ENCODE data around the gene PARK7.
"Not testable (repeated sequence)": the region's sequence is repeated elsewhere in the genome, so short reads cannot be mapped to it uniquely, and the experiment has no call there.

The PARK7 gene

GRCh38 chr1:7961216-7962013 is at the start of gene PARK7:
Gene PARK7 (plus strand): TSS chr1:7961711. CDS start chr1:7962786, 1,075 bp downstream.
- peak; percentile 94 for DNase-seq

- no peak for DNase-seq
Observed at GRCh38 chr1:7912145-7912544, 49.4 kb upstream of the PARK7 start.

GRCh38 chr1:7912743-7913557 is 48.6 kb upstream of the PARK7 start:
- DNase-seq, result no peak

- DNase-seq, result no peak
Observed at GRCh38 chr1:7915826-7916500, 45.5 kb upstream of the PARK7 start.

- no peak for DNase-seq
Observed at GRCh38 chr1:7916501-7916830, 45.0 kb upstream of the PARK7 start.

GRCh38 chr1:7917971-7918370 is 43.5 kb upstream of the PARK7 start:
- not testable (repeated sequence) for DNase-seq

- no peak for DNase-seq
Observed at GRCh38 chr1:7919880-7920279, 41.6 kb upstream of the PARK7 start.

GRCh38 chr1:7921796-7922195 is 39.7 kb upstream of the PARK7 start:
- DNase-seq, result no peak

GRCh38 chr1:7922301-7922700 is 39.2 kb upstream of the PARK7 start:
- no peak for DNase-seq

GRCh38 chr1:7927061-7927460 is 34.5 kb upstream of the PARK7 start:
- DNase-seq, result not testable (repeated sequence)

GRCh38 chr1:7928247-7928646 is 33.3 kb upstream of the PARK7 start:
- no peak for DNase-seq

GRCh38 chr1:7929637-7930036 is 31.9 kb upstream of the PARK7 start:
- no peak for DNase-seq

GRCh38 chr1:7930645-7931445 is 30.7 kb upstream of the PARK7 start:
- DNase-seq, result no peak

- DNase-seq, result no peak
Observed at GRCh38 chr1:7931446-7931812, 30.1 kb upstream of the PARK7 start.

- no peak for DNase-seq
Observed at GRCh38 chr1:7932524-7933138, 28.9 kb upstream of the PARK7 start.

GRCh38 chr1:7938070-7938469 is 23.4 kb upstream of the PARK7 start:
- no peak for DNase-seq

GRCh38 chr1:7940034-7940433 is 21.5 kb upstream of the PARK7 start:
- DNase-seq, result no peak

GRCh38 chr1:7940745-7941436 is 20.6 kb upstream of the PARK7 start, which contains the start of gene TNFRSF9:
Gene TNFRSF9 (minus strand): TSS chr1:7940839. CDS start chr1:7939994, 845 bp downstream.
- DNase-seq, result no peak

GRCh38 chr1:7941437-7941793 is 20.1 kb upstream of the PARK7 start:
- no peak for DNase-seq

GRCh38 chr1:7942214-7942921 is 19.1 kb upstream of the PARK7 start:
- DNase-seq, result no peak

- DNase-seq, result no peak
Observed at GRCh38 chr1:7943251-7943650, 18.3 kb upstream of the PARK7 start.

All from NCI-H1694 (cell line).